Measurements from ENCODE around the gene FCGBP.

- TF ChIP-seq EZH2phosphoT487 (conservative IDR thresholded peaks at IDR 0.05; ENCODE audit: low read length) = no peak
- TF ChIP-seq CTCF (IDR thresholded peaks at IDR 0.05; ENCODE audit: insufficient read depth, low read length, poor library complexity, severe bottlenecking) = no peak
These were observed 10.0 kb downstream of the FCGBP start for GRCh38 chr19:39924389-39924788.

Measured in SU-DHL-6 (cell line).